Body of pancreas (tissue), 4 donors: Measurements from ENCODE around the gene CMTM4. TPM values are rescaled to one million over a fixed set of nuclear protein-coding genes. Genes with fewer than 3 reads are reported as not detected.

Experiments used
- ATAC-seq: fragments of 150-250 bp; one replicate; pipeline ENCODE4 v1.9.1; 2016
- DNase-seq, 4 donors: peaks; one replicate each; pipeline ENCODE4 v3.0.0-alpha.2; 2019
- H3K27ac ChIP-seq, 4 donors: fragments of 200-600 bp; sonication (generic); 1 replicate in 3 of 4; 2 replicates in 1 of 4; pipeline versions ENCODE4 v1.5.1 to v1.6.1; 2016 to 2019; ENCODE audit warnings: mild to moderate bottlenecking in 1 of 4, mixed read lengths in 1 of 4, moderate library complexity in 1 of 4
- H3K27me3 ChIP-seq, 2 donors: fragments of 200-600 bp; sonication (generic); one replicate each; pipeline ENCODE4 v1.6.0; 2016; ENCODE audit warnings: mild to moderate bottlenecking in 1 of 2
- H3K36me3 ChIP-seq, 2 donors: fragments of 200-600 bp; sonication (generic); replicated peaks in 1 of 2; 2 replicates each; pipeline ENCODE4 v1.5.1; 2016; ENCODE audit warnings: low read depth in 2 of 2; ENCODE audit not compliant: insufficient read depth in 1 of 2
- H3K4me1 ChIP-seq: fragments of 200-600 bp; sonication (generic); one replicate; pipeline ENCODE4 v1.6.0; 2016
- H3K4me3 ChIP-seq, 2 donors: fragments of 200-600 bp; sonication (generic); 1 replicate in 1 of 2; 2 replicates in 1 of 2; pipeline ENCODE4 v1.5.1; 2016 to 2019
- H3K9me3 ChIP-seq, 3 donors: fragments of 200-600 bp; sonication (generic); 1 replicate in 2 of 3; 2 replicates in 1 of 3; pipeline ENCODE4 v1.5.1; 2016
- POLR2A ChIP-seq, 3 donors: fragments of 450-650 bp; IDR thresholded peaks; one replicate each; pipeline ENCODE4 v1.6.1; 2016; ENCODE audit warnings: antibody characterized with exemption in 3 of 3, mild to moderate bottlenecking in 2 of 3
- WGBS, 2 donors: methylation state at CpG; one replicate each; pipeline ENCODE4 v1.1.5; 2017; 5-methylcytosine and 5-hydroxymethylcytosine counted together
- intact Hi-C: fragments of 100-400 bp; cut with DNase I; formaldehyde crosslinking; loops from one replicate; pipeline ENCODE4 v1.15.1; 2023
- total RNA-seq, 2 donors: library from RNA; depleted of rRNA; stranded (reverse); fragments of >200 nt; gene quantifications; one replicate each; pipeline ENCODE4 v1.1.0, GENCODE V29; 2016
- TF ChIP-seq, protein P1 (sequence below), 7 experiments: fragments of 450-650 bp in 4 of 7; fragments of 200-600 bp in 3 of 7; sonication (generic) in 3 of 7; IDR thresholded peaks; one replicate each; pipeline ENCODE4 v1.5.1; 2016 to 2019; ENCODE audit warnings: antibody characterized with exemption in 7 of 7

The CMTM4 gene
- total RNA-seq, 2 donors from 2014 or later = 35.9 to 36.6 TPM

DNA sequence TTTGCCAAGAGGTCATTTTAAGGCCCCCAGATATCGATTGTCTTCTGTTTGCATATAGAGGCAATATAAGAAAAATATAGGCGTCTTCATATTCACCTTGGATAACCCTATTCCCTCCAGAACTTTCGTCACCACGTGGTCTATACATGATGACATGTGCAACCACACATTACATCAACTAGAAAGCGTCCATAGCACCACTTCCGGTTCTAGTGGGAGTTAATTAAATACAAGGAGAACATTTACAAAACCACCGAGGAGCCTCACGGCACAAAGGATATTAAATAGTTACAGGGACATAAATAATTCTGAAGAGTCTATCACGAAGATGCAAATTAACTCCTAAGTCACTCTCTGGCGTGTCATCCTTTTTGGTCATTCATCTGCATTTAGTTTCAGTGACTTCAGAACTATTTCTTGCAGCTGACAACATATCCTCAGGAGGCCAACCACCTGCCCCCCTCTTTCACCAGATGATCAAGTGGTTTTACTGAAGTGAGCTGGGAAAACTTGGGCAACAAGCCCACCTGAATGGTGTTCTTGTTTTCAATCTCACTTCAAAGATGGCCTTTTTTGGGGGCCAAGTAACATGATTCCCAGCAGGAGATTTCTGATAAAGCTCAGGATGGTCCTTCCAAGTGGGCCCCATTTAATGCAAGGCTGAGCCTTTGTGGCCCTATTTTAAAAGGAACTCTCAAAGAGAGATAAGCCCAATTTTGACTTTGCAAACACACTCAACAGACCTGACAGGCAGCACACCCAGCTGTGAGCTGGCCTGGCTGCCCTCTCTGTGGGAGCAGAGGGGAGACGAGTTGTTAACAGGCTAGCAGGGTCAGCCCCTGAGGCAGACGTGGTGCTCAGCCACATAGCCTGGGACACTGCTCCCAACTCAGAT, 76.8 kb downstream of the CMTM4 start:
- 81 to 86% methylated on average over 12 of the region's 12 CpGs for WGBS, 2 donors
- H3K9me3 ChIP-seq = no peaks in the 10 kb centered on the region
- TF ChIP-seq, protein P1, sequence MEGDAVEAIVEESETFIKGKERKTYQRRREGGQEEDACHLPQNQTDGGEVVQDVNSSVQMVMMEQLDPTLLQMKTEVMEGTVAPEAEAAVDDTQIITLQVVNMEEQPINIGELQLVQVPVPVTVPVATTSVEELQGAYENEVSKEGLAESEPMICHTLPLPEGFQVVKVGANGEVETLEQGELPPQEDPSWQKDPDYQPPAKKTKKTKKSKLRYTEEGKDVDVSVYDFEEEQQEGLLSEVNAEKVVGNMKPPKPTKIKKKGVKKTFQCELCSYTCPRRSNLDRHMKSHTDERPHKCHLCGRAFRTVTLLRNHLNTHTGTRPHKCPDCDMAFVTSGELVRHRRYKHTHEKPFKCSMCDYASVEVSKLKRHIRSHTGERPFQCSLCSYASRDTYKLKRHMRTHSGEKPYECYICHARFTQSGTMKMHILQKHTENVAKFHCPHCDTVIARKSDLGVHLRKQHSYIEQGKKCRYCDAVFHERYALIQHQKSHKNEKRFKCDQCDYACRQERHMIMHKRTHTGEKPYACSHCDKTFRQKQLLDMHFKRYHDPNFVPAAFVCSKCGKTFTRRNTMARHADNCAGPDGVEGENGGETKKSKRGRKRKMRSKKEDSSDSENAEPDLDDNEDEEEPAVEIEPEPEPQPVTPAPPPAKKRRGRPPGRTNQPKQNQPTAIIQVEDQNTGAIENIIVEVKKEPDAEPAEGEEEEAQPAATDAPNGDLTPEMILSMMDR (IDR thresholded peaks at IDR 0.05) = no peak
- no peak for TF ChIP-seq POLR2A (IDR thresholded peaks at IDR 0.05)
- DNase-seq (no peak), ATAC-seq (no peak)
- H3K27me3 ChIP-seq = no peaks in the 10 kb centered on the region
- no peak overlapping the region for H3K27ac ChIP-seq
- H3K4me3 ChIP-seq = no peak overlapping the region
- peaks cover 9% of the 10 kb centered on the region for H3K4me1 ChIP-seq
- peaks cover 0 to 6% of the 10 kb centered on the region in 2 donors for H3K36me3 ChIP-seq
- intact Hi-C loops = no loop called here

DNA sequence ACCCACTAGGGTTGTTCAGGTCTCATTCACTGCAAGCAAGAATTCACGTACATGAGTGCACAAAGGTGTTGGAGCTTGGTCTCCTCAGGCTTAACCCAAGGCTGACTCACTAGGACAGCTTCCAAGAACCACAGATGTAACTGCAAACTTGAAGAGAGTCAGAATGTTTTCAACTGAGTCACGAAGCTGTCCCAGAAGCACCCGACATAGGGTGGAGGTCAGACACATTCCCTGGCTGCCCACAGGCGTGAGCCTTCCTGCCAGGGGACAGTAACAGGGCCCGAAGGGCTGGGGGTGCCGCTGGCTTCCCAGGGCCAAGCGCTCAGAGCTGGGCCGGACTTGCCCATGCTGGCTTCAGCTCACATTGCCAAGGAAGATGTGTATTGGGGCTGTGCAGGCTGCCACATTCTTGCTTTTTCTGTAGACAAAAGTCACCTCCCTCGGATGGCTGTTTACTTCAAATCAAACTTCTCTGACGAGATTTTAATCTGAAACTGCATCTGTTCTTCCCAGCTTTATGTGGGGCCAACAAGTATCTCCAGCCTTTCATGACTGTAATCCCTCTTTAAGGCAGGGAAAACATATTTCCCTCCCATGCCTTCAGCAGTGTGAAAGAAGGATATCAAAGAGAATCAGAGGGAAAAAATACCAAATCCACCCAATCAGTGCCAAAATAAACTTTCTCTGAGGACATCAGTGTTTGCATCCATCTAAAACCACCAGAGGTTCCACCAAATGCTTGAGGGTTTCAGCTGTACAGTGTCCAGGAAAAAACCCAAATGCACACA, 77.8 kb downstream of the CMTM4 start:
- Histone ChIP-seq H3K9me3 (no peaks in the 10 kb centered on the region), H3K27ac (no peak overlapping the region), H3K4me1 (peaks cover 9% of the 10 kb centered on the region), H3K27me3 (no peaks in the 10 kb centered on the region), H3K4me3 (no peak overlapping the region), H3K36me3 (peaks cover 0 to 7% of the 10 kb centered on the region in 2 donors)
- WGBS, 2 donors = 80 to 88% methylated on average over 10 of the region's 10 CpGs
- TF ChIP-seq, protein P1 (IDR thresholded peaks at IDR 0.05) = no peak
- no peak for TF ChIP-seq POLR2A (IDR thresholded peaks at IDR 0.05)
- intact Hi-C loops = no loop called here
- DNase-seq (peak in 1 of 4 donors; percentile 30), ATAC-seq (no peak)

DNA sequence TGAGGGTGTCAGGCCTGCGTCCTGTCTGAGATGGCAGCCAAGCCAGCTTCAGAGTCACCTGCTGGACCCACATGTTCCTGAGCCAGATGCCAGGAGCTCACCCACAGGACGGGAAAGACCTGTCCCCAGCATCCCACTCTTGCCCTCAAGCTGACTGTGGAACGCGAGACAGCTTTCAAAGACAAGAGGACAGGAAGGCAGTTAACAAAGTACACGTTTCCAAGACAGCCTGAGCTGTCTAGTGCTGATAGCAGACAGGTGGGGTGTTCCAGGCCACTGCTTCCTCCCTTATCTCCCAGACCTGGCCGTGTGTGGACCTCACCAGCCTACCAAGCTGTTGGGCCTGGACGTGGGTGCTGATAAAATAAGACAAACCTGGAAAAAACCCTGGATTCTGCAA, 78.8 kb downstream of the CMTM4 start:
- no peak for TF ChIP-seq POLR2A (IDR thresholded peaks at IDR 0.05)
- TF ChIP-seq, protein P1 (IDR thresholded peaks at IDR 0.05) = no peak
- Histone ChIP-seq H3K9me3 (no peaks in the 10 kb centered on the region), H3K36me3 (peaks cover 0 to 7% of the 10 kb centered on the region in 2 donors), H3K27me3 (no peaks in the 10 kb centered on the region), H3K4me1 (peaks cover 9% of the 10 kb centered on the region), H3K4me3 (no peak overlapping the region), H3K27ac (peak overlapping the region in 1 of 4 donors; percentile 25)
- ATAC-seq (peak; percentile 18), DNase-seq (no peak)
- intact Hi-C loops = no loop called here
- WGBS, 2 donors = 39 to 40% methylated on average over 5 to 7 of the region's 7 CpGs

DNA sequence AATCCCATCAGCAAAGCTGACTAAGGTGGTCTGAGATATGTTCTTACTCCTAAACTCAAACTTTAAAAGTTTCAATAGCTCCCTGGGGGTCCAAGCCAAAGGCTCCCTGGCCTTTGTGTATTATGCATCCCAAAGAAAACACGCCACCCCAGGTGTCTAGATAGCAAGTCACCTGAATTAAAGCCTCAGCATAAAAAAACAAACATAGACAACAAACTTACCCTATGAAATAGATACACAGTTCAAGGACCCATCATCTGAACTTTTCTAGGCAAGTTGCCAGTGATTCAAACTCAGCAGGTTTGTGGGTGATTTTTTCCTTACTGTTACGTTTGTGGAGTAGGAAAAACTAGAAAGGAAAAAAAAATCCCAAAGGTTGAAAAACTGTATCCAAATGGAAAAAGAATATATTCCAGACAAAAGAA, 79.5 kb downstream of the CMTM4 start:
- Histone ChIP-seq H3K4me3 (no peak overlapping the region), H3K36me3 (peaks cover 0 to 7% of the 10 kb centered on the region in 2 donors), H3K4me1 (peaks cover 16% of the 10 kb centered on the region), H3K9me3 (no peaks in the 10 kb centered on the region), H3K27me3 (no peaks in the 10 kb centered on the region), H3K27ac (no peak overlapping the region)
- ATAC-seq = no peak
- intact Hi-C loops = no loop called here
- 36 to 53% methylated on average over 2 of the region's 2 CpGs for WGBS, 2 donors
- no peak for DNase-seq
- TF ChIP-seq, protein P1 (IDR thresholded peaks at IDR 0.05) = no peak
- TF ChIP-seq POLR2A (IDR thresholded peaks at IDR 0.05) = no peak
